GM18858 (cell line): ENCODE data around the gene CAPSL.
A peak's percentile ranks its signal among the peaks of the same experiment; 100 is the strongest.
"Not testable (repeated sequence)": the region's sequence is repeated elsewhere in the genome, so short reads cannot be mapped to it uniquely, and the experiment has no call there.

ENCODE experiments used
- ATAC-seq: cut with Tn5 transposase; IDR thresholded peaks from one replicate; pipeline ENCODE4 v1.9.1; 2021; ENCODE audit not compliant: unreplicated experiment

CAPSL gene

GRCh38 chr5:35938568-35939227, at the start of gene CAPSL:
Gene CAPSL, minus strand, starts transcription at chr5:35938622. Its CDS starts 17,502 bp downstream, at chr5:35921120.
- no peak for ATAC-seq

GRCh38 chr5:35987776-35988175, 49.4 kb upstream of the CAPSL start:
- no peak for ATAC-seq

- ATAC-seq, result no peak
These were observed 41.3 kb upstream of the CAPSL start for GRCh38 chr5:35979715-35980114.

- ATAC-seq, result not testable (repeated sequence)
These were observed 38.4 kb upstream of the CAPSL start for GRCh38 chr5:35976859-35977258.

GRCh38 chr5:35974570-35974969, 36.1 kb upstream of the CAPSL start:
- ATAC-seq, result no peak

GRCh38 chr5:35971878-35972210, 33.4 kb upstream of the CAPSL start:
- ATAC-seq, result no peak

- ATAC-seq, result no peak
These were observed 32.9 kb upstream of the CAPSL start for GRCh38 chr5:35971186-35971877.

GRCh38 chr5:35963381-35963843, 25.0 kb upstream of the CAPSL start:
- ATAC-seq, result no peak

GRCh38 chr5:35960328-35960727, 21.9 kb upstream of the CAPSL start:
- no peak for ATAC-seq

- no peak for ATAC-seq
These were observed 18.0 kb upstream of the CAPSL start for GRCh38 chr5:35956429-35956828.

GRCh38 chr5:35954175-35954574, 15.8 kb upstream of the CAPSL start:
- ATAC-seq, result no peak

GRCh38 chr5:35947085-35947484, 8.7 kb upstream of the CAPSL start:
- ATAC-seq, result no peak

- no peak for ATAC-seq
These were observed 1.2 kb upstream of the CAPSL start for GRCh38 chr5:35939639-35940038.

GRCh38 chr5:35926389-35927051, 11.9 kb downstream of the CAPSL start:
- ATAC-seq, result peak; percentile 66

GRCh38 chr5:35924950-35925722, 13.3 kb downstream of the CAPSL start:
- ATAC-seq, result peak; percentile 68

GRCh38 chr5:35924122-35924949, 14.1 kb downstream of the CAPSL start:
- no peak for ATAC-seq

GRCh38 chr5:35922468-35922867, 16.0 kb downstream of the CAPSL start:
- ATAC-seq, result no peak

GRCh38 chr5:35921930-35922329, 16.5 kb downstream of the CAPSL start:
- no peak for ATAC-seq

GRCh38 chr5:35920890-35921289, 17.5 kb downstream of the CAPSL start:
- no peak for ATAC-seq

GRCh38 chr5:35919191-35919590, 19.2 kb downstream of the CAPSL start:
- ATAC-seq, result no peak

- no peak for ATAC-seq
These were observed 29.6 kb downstream of the CAPSL start for GRCh38 chr5:35908814-35909213.
